Activated naive CD4-positive, alpha-beta T cell treated with anti-CD3 and anti-CD28 coated beads, Interleukin-2, amount 50 U/mL, for 24 hours (primary cell): ENCODE data around the gene ACTR8.

Source experiments
- H3K27ac Mint-ChIP-seq: one replicate; pipeline ENCODE4 v1.8.0; 2021; ENCODE audit warnings: mild to moderate bottlenecking, mixed read lengths
- H3K27me3 Mint-ChIP-seq: one replicate; pipeline ENCODE4 v1.8.0; 2021; ENCODE audit warnings: mixed read lengths
- H3K36me3 Mint-ChIP-seq: one replicate; pipeline ENCODE4 v1.8.0; 2021; ENCODE audit warnings: mixed read lengths
- H3K4me1 Mint-ChIP-seq: one replicate; pipeline ENCODE4 v1.8.0; 2021; ENCODE audit warnings: mixed read lengths
- H3K4me3 Mint-ChIP-seq: one replicate; pipeline ENCODE4 v1.8.0; 2021; ENCODE audit warnings: mild to moderate bottlenecking, mixed read lengths
- H3K9me3 Mint-ChIP-seq: one replicate; pipeline ENCODE4 v1.8.0; 2021; ENCODE audit warnings: mixed read lengths

The ACTR8 gene

DNA sequence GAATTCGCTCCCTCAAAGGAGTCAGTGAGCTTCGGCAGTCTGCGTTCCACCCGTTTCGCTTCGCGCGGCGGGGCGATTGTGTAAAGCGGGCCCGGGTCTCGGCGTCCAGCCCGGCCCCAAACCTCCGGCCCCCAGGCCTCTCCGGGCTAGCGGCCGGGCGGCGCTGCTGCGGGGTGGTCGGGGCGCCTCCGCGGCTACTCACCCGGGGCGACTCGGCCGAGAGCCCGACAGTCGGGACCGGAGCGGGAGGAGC lies 36.1 kb downstream of the ACTR8 start:
- Mint-ChIP-seq H3K27ac (no peak overlapping the region), H3K4me3 (peak overlapping the region; percentile 44), H3K4me1 (peaks cover 5% of the 10 kb centered on the region), H3K9me3 (no peaks in the 10 kb centered on the region), H3K27me3 (peaks cover 37% of the 10 kb centered on the region), H3K36me3 (no peaks in the 10 kb centered on the region)

DNA sequence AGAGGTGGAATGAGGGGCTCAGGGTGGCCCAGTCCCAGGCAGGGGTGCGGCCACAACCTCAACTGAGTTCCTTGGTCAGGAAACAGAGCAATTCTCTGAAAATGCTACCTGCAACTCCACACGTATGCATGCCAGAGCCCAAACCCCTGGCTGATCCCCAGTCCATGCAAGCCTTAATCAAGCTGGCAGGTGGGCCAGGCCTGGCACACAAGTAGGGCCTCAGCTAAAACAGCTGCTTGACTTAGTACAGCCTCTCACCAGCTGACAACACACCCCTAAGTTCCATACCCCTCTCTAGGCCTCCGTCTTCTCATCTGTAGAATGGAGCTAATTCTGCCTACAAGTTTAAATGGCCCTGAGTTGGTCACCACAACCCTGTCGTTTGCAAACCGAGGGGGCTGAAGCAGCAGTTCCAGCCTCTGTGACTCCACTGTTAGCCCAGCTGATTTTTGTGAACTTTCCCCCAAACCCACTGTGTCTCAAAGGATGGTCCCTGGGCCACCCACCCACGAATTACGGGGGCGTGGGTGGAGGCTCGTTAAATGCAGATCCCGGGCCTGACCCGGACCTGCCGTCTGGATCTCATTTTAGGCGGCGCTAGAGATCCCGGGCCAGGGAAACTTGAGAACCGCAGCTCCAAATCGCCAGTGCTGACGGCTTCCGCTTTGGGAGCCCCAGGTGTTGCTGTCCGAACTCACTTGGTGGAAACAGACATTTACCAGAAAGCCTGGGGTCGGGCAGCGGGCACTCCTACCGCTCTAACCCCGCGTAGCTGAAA lies 36.7 kb downstream of the ACTR8 start:
- Mint-ChIP-seq H3K4me1 (peaks cover 5% of the 10 kb centered on the region), H3K36me3 (no peaks in the 10 kb centered on the region), H3K27ac (no peak overlapping the region), H3K9me3 (no peaks in the 10 kb centered on the region), H3K4me3 (peak overlapping the region; percentile 52), H3K27me3 (peaks cover 37% of the 10 kb centered on the region)

GRCh38 chr3:53844262-53845102 lies 37.5 kb downstream of the ACTR8 start:
- peak overlapping the region; percentile 52 for H3K4me3 Mint-ChIP-seq
- H3K9me3 Mint-ChIP-seq, result no peaks in the 10 kb centered on the region
- peaks cover 37% of the 10 kb centered on the region for H3K27me3 Mint-ChIP-seq
- H3K36me3 Mint-ChIP-seq, result no peaks in the 10 kb centered on the region
- H3K4me1 Mint-ChIP-seq, result peaks cover 5% of the 10 kb centered on the region
- H3K27ac Mint-ChIP-seq, result no peak overlapping the region

- no peaks in the 10 kb centered on the region for H3K9me3 Mint-ChIP-seq
- H3K27me3 Mint-ChIP-seq, result peaks cover 32% of the 10 kb centered on the region
- peaks cover 5% of the 10 kb centered on the region for H3K4me1 Mint-ChIP-seq
- H3K27ac Mint-ChIP-seq, result no peak overlapping the region
- no peaks in the 10 kb centered on the region for H3K36me3 Mint-ChIP-seq
- H3K4me3 Mint-ChIP-seq, result no peak overlapping the region
Measured at GRCh38 chr3:53843195-53844177, 38.5 kb downstream of the ACTR8 start.

- H3K27me3 Mint-ChIP-seq, result peaks cover 31% of the 10 kb centered on the region
- no peak overlapping the region for H3K4me3 Mint-ChIP-seq
Measured at GRCh38 chr3:53842436-53843194, 39.3 kb downstream of the ACTR8 start.

DNA sequence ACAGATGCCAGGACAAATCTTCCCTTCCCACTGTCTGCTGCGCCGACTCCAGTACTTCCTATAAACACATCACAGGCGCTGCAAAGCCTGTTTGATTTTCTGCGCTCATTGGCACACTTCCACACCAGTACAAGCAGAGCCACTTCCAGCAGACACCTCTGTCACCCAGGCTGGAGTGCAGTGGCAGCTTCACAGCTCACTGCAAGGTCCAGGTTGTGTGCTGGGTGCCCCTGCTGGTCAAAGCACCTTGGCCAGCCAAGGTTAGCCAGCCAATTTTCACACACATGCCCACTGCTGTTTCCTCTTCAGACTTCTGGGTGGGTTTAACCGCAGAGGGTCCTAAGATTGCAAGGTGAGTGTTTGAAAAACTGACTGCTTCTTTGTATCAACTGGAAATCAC lies 40.7 kb downstream of the ACTR8 start:
- no peaks in the 10 kb centered on the region for H3K4me1 Mint-ChIP-seq
- no peaks in the 10 kb centered on the region for H3K36me3 Mint-ChIP-seq
- H3K4me3 Mint-ChIP-seq, result no peak overlapping the region
- H3K9me3 Mint-ChIP-seq, result no peaks in the 10 kb centered on the region
- peaks cover 24% of the 10 kb centered on the region for H3K27me3 Mint-ChIP-seq
- H3K27ac Mint-ChIP-seq, result no peak overlapping the region

More at GRCh38 chr3:53842436-53843194, 39.3 kb downstream of the ACTR8 start:
- H3K4me1 Mint-ChIP-seq, result peaks cover 5% of the 10 kb centered on the region
- no peak overlapping the region for H3K27ac Mint-ChIP-seq
- H3K36me3 Mint-ChIP-seq, result no peaks in the 10 kb centered on the region
- H3K9me3 Mint-ChIP-seq, result no peaks in the 10 kb centered on the region

GRCh38 chr3:53837331-53837730 lies 44.6 kb downstream of the ACTR8 start:
- Mint-ChIP-seq H3K9me3 (no peaks in the 10 kb centered on the region), H3K36me3 (no peaks in the 10 kb centered on the region), H3K27me3 (peaks cover 3% of the 10 kb centered on the region), H3K27ac (no peak overlapping the region), H3K4me1 (no peaks in the 10 kb centered on the region), H3K4me3 (no peak overlapping the region)

DNA sequence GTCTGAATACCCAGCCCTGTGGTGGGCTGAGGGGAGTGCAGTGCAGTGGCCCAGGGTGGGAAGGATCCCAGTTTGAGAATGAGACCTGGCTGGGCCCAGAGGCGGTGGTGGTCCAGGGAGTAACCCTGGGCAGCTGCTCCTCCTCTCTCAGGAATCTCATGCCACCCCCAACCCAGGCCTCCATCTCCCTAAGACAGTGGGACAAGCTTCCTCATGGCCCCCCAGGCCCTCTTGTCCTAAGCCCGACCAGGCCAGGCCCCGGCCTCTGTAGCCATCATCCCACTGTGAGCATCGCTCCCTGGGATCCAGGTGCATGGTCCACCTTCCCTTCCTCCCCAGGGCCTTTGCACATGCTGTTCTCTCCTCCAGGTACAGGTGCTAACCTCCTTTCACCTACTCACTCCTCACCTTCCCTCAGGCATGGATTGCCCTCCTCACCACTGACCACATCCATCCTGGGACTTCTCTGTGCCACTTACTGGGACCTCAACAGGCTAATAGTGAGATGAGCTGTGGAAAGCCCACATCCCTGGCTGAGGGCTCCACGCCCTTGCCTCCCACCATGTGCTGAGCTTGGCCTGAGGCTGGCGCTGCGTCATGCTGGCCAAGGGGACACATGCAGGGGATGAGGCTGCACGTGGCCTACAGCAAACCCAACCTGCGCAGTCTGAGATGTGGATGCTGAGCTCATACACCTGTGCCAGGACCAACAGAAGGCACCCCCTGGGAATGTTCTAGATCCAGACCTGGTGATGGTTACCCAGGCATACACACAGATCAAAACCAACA lies 45.7 kb downstream of the ACTR8 start:
- H3K27ac Mint-ChIP-seq, result no peak overlapping the region
- no peaks in the 10 kb centered on the region for H3K9me3 Mint-ChIP-seq
- no peaks in the 10 kb centered on the region for H3K4me1 Mint-ChIP-seq
- no peak overlapping the region for H3K4me3 Mint-ChIP-seq
- peaks cover 1% of the 10 kb centered on the region for H3K27me3 Mint-ChIP-seq
- no peaks in the 10 kb centered on the region for H3K36me3 Mint-ChIP-seq

DNA sequence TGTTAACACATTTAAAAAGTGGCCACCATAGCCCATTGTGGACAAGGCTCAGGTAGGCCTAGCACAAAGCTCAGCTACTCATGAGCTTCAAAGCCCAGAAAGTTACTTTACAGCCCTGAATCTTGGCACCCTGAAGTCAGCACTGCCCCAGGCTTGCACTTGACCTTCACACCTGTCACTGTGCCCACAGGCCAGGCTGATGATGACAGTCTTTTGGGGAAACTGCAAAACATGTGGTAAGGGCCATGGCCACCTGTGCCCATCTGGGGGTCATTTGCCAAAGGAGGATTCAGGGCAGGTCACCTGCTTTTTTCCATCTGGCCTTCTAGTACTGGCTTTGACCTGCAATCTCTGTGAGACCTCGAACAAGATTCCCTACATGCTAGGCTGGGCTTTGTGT lies 46.7 kb downstream of the ACTR8 start:
- H3K27me3 Mint-ChIP-seq, result peaks cover 1% of the 10 kb centered on the region
- no peaks in the 10 kb centered on the region for H3K4me1 Mint-ChIP-seq
- H3K27ac Mint-ChIP-seq, result no peak overlapping the region
- H3K9me3 Mint-ChIP-seq, result no peaks in the 10 kb centered on the region
- no peaks in the 10 kb centered on the region for H3K36me3 Mint-ChIP-seq
- no peak overlapping the region for H3K4me3 Mint-ChIP-seq

DNA sequence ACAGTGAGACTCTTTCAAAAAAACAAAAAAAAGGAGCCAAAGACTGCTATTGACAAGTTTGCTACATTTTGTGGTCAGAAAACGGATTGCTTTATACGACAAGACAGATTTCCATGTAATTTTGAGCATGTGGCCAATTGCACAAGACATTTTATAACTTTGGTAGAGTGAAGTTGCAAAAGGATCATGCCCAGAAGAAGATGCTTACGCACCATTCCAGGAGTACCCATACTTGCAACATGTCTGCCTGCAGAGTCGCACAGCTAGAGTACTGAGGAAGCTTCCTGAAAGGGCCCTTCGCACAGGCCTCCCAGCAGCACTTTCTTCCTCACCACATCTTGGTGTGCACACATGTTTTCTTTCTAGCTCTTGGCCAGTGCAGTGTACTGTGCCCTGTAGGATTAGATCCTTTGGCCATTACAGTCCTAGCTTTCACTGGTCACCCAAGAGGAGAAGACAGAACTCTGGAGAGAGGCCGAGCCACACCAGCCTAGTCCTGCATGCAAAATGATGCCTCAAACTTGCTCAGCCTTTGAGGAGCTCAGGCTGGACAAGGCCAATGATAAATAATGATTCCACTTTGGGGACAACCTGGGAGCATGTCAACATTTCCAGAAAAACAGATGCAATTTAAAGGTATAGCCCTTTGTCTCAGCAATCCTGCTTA lies 47.4 kb downstream of the ACTR8 start:
- Mint-ChIP-seq H3K4me3 (no peak overlapping the region), H3K27ac (no peak overlapping the region), H3K4me1 (no peaks in the 10 kb centered on the region), H3K36me3 (no peaks in the 10 kb centered on the region), H3K27me3 (peaks cover 1% of the 10 kb centered on the region), H3K9me3 (no peaks in the 10 kb centered on the region)

GRCh38 chr3:53833700-53834099 lies 48.3 kb downstream of the ACTR8 start:
- H3K27me3 Mint-ChIP-seq, result peaks cover 1% of the 10 kb centered on the region
- H3K36me3 Mint-ChIP-seq, result no peaks in the 10 kb centered on the region
- no peaks in the 10 kb centered on the region for H3K4me1 Mint-ChIP-seq
- H3K27ac Mint-ChIP-seq, result no peak overlapping the region
- H3K9me3 Mint-ChIP-seq, result no peaks in the 10 kb centered on the region
- no peak overlapping the region for H3K4me3 Mint-ChIP-seq

- Mint-ChIP-seq H3K4me3 (no peak overlapping the region), H3K27ac (no peak overlapping the region), H3K9me3 (no peaks in the 10 kb centered on the region), H3K36me3 (no peaks in the 10 kb centered on the region), H3K27me3 (peaks cover 1% of the 10 kb centered on the region), H3K4me1 (no peaks in the 10 kb centered on the region)
Measured at GRCh38 chr3:53833053-53833645, 48.8 kb downstream of the ACTR8 start.

DNA sequence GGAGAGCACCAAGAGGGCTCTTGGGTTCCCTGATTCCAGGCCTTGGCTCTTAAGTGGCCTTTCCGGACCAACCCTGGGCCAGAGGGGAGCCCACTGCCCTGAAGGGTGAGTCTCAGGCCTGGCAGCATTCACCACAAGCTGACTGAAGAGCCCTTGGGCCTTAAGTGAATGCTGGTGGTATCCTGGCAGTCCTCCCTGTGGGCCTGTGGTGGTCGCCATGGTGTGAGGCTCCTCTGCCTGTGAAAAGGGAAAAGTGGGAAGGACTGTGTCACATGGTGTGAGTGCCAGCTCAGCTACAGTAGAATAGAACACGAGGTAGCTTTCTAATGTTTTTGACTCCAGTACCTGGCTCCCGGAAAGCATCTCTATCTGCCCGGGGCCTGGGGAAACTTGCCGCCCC lies 51.0 kb downstream of the ACTR8 start:
- H3K4me1 Mint-ChIP-seq, result no peaks in the 10 kb centered on the region
- H3K4me3 Mint-ChIP-seq, result no peak overlapping the region
- no peak overlapping the region for H3K27ac Mint-ChIP-seq
- H3K36me3 Mint-ChIP-seq, result no peaks in the 10 kb centered on the region
- no peaks in the 10 kb centered on the region for H3K27me3 Mint-ChIP-seq
- no peaks in the 10 kb centered on the region for H3K9me3 Mint-ChIP-seq

GRCh38 chr3:53829605-53830004 lies 52.3 kb downstream of the ACTR8 start:
- H3K9me3 Mint-ChIP-seq, result no peaks in the 10 kb centered on the region
- H3K27me3 Mint-ChIP-seq, result peaks cover 2% of the 10 kb centered on the region
- H3K36me3 Mint-ChIP-seq, result no peaks in the 10 kb centered on the region
- no peak overlapping the region for H3K4me3 Mint-ChIP-seq
- H3K27ac Mint-ChIP-seq, result no peak overlapping the region
- H3K4me1 Mint-ChIP-seq, result no peaks in the 10 kb centered on the region
